A549 treated with CpdA at 1 μM for 4 hours (cell line): ENCODE data around the gene KDM7A. TPM values are rescaled to one million over a fixed set of nuclear protein-coding genes. Genes with fewer than 3 reads are reported as not detected.

Experiments
- total RNA-seq: library from RNA; stranded (reverse); fragments of 200-300 nt; extraction: Qiagen RNA extraction; gene quantifications from 5 replicates; pipeline ENCODE4 v1.2.3, GENCODE V29; 2022; ENCODE audit warnings: low read depth

Gene KDM7A
- total RNA-seq = 1.9 to 3.0 TPM (median 3.0 TPM) in 5 replicates

GRCh38 chr7:140176811-140177702 lies at the start of gene KDM7A:
TSS of gene KDM7A (minus strand) at chr7:140176983. CDS start at chr7:140176937, 46 bp downstream.

GRCh38 chr7:140062528-140063299 lies 114.1 kb downstream of the KDM7A start, which contains the start of gene PARP12:
TSS of gene PARP12 (minus strand) at chr7:140062951. CDS start at chr7:140062847, 104 bp downstream.

Other genes starting within 250 kb of the KDM7A start
- 22.8 to 29.9 TPM (median 24.9 TPM) in 5 replicates for gene PARP12, start 114.0 kb downstream of the KDM7A start, total RNA-seq
- gene SLC37A3, start 221.5 kb upstream of the KDM7A start, total RNA-seq = 23.3 to 28.3 TPM (median 27.5 TPM) in 5 replicates
- not detected in 5 replicates for gene RAB19, start 227.1 kb upstream of the KDM7A start, total RNA-seq